Thoracic aorta (tissue), 2 donors: ENCODE data around the gene RFWD3. TPM values are rescaled to one million over a fixed set of nuclear protein-coding genes. Genes with fewer than 3 reads are reported as not detected.

ENCODE experiments used
- ATAC-seq: fragments of 150-250 bp; one replicate; pipeline ENCODE4 v1.8.0; 2017; ENCODE audit warnings: low read depth; ENCODE audit not compliant: insufficient number of reproducible peaks, low FRiP score
- DNase-seq: peaks from one replicate; pipeline ENCODE4 v3.0.0-alpha.2; 2020; ENCODE audit warnings: low spot score
- H3K27ac ChIP-seq, 2 donors: fragments of 200-600 bp; sonication (generic); 1 replicate in 1 of 2; 2 replicates in 1 of 2; pipeline ENCODE4 v1.5.1; 2016; ENCODE audit warnings: mild to moderate bottlenecking in 2 of 2, moderate library complexity in 2 of 2
- H3K27me3 ChIP-seq: fragments of 200-600 bp; sonication (generic); replicated peaks from 2 replicates; pipeline ENCODE4 v1.6.0; 2016; ENCODE audit warnings: mild to moderate bottlenecking; ENCODE audit not compliant: insufficient read depth
- H3K36me3 ChIP-seq: fragments of 200-600 bp; sonication (generic); one replicate; pipeline ENCODE4 v1.5.1; 2016
- H3K4me1 ChIP-seq, 2 donors: fragments of 200-600 bp; sonication (generic); 1 replicate in 1 of 2; 2 replicates in 1 of 2; pipeline versions ENCODE4 v1.5.1 to v1.6.0; 2016; ENCODE audit warnings: low read depth in 2 of 2, mild to moderate bottlenecking in 1 of 2; ENCODE audit not compliant: control insufficient read depth in 1 of 2
- H3K4me3 ChIP-seq: fragments of 200-600 bp; sonication (generic); 2 replicates; pipeline ENCODE4 v1.5.1; 2016; ENCODE audit warnings: mild to moderate bottlenecking
- H3K9me3 ChIP-seq: fragments of 200-600 bp; sonication (generic); 2 replicates; pipeline ENCODE4 v1.5.1; 2016
- total RNA-seq, 2 donors: library from RNA; depleted of rRNA; stranded (reverse); fragments of >200 nt; gene quantifications; one replicate each; pipeline versions ENCODE4 v1.1.0 to v1.2.3, GENCODE V29; 2016
- TF ChIP-seq, protein P1 (sequence below): fragments of 200-600 bp; sonication (generic); IDR thresholded peaks from one replicate; pipeline ENCODE4 v1.5.1; 2019; ENCODE audit warnings: antibody characterized with exemption

The RFWD3 gene
- total RNA-seq, 2 donors from 2014 or later: 16.7 to 28.8 TPM

DNA sequence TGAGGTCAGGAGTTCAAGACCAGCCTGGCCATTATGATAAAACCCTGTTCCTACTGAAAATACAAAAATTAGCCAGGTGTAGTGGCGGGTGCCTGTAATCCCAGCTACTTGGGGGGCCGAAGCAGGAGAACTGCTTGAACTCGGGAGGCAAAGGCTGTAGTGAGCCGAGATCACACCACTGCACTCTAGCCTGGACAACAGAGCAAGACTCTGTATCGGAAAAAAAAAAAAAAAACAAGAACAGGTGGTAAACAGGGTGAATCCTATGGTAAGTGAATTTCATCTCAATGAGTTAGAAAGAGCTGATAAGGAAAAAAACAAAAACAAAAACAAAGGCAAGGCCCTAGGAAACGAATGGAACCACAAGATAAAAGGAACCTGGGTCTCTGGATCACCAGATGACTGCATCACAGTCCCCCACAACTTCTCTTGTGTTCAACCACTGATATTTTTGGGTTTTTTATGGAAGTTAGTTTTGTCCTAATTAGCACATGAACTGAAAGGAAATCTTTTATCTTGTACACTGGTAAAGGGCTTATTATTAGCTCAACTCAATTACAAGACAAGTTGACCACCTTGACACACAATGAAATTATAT, 80.7 kb downstream of the RFWD3 start:
- no peak for ATAC-seq

DNA sequence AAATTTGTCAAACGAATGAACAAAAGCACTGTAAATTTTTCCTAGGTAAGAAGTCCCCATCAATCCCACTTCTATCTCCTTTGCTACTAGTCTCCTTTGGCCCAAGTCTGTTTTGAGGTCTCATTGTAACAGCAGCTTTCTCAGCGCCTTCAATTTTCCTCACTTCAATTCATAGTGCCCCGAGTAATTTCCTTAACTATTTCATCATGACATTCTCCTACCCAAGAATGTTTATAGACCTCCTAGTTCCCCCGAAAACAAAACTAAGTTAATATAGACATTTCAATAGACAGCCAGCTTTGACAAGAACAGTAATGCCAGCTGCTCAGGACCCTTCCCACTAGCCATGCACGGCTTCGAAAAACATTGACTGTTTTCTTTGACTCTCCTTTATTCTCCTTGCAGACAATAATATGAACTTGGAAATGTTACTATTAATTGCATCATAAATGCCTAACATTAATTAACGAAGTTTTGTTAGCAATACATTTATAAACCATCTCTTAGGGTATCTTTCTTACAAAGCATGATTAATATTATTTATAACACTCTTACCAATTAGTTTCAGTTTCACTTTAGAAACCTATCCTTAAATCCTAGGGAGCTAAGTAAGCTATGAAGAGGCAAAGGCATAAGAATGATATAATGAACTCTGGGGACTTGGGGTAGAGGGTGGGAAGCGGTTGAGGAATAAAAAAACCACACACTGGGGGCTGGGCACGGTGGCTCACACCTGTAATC, 82.6 kb downstream of the RFWD3 start:
- Histone ChIP-seq H3K4me1 (peaks cover 7 to 23% of the 10 kb centered on the region in 2 donors), H3K9me3 (no peaks in the 10 kb centered on the region), H3K4me3 (peak overlapping the region; percentile 47), H3K36me3 (no peaks in the 10 kb centered on the region), H3K27me3 (no peaks in the 10 kb centered on the region), H3K27ac (no peak overlapping the region)
- no peak for DNase-seq
- TF ChIP-seq, protein P1, sequence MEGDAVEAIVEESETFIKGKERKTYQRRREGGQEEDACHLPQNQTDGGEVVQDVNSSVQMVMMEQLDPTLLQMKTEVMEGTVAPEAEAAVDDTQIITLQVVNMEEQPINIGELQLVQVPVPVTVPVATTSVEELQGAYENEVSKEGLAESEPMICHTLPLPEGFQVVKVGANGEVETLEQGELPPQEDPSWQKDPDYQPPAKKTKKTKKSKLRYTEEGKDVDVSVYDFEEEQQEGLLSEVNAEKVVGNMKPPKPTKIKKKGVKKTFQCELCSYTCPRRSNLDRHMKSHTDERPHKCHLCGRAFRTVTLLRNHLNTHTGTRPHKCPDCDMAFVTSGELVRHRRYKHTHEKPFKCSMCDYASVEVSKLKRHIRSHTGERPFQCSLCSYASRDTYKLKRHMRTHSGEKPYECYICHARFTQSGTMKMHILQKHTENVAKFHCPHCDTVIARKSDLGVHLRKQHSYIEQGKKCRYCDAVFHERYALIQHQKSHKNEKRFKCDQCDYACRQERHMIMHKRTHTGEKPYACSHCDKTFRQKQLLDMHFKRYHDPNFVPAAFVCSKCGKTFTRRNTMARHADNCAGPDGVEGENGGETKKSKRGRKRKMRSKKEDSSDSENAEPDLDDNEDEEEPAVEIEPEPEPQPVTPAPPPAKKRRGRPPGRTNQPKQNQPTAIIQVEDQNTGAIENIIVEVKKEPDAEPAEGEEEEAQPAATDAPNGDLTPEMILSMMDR: no peak
- no peak for ATAC-seq

More for the DNA sequence above, 80.7 kb downstream of the RFWD3 start:
- no peak for DNase-seq
- TF ChIP-seq, protein P1: no peak
- no peak overlapping the region for H3K27ac ChIP-seq
- H3K36me3 ChIP-seq: no peaks in the 10 kb centered on the region
- H3K9me3 ChIP-seq: no peaks in the 10 kb centered on the region
- H3K4me3 ChIP-seq: no peak overlapping the region
- H3K4me1 ChIP-seq: peaks cover 11 to 20% of the 10 kb centered on the region in 2 donors
- no peaks in the 10 kb centered on the region for H3K27me3 ChIP-seq

DNA sequence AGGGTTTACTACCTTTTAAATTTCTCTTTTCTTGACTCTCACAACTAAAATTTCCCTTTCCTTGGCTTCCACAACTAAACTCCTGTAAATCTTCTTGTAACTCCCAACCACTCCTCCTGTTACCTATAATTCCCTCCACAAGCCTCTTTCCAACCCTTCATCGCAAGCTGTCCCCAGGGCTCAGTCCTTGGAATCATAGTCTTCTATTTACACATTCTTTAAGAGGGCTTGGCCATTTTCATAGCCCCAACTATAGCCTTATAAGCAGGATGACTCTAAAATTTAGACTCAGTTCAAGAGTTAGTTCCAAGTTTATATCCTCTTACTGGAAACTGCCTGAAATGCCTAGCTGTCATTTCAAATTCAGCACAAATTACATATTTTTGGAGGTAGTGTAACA, 83.7 kb downstream of the RFWD3 start:
- Histone ChIP-seq H3K27me3 (no peaks in the 10 kb centered on the region), H3K9me3 (no peaks in the 10 kb centered on the region), H3K4me3 (no peak overlapping the region), H3K27ac (no peak overlapping the region), H3K4me1 (peaks cover 12 to 35% of the 10 kb centered on the region in 2 donors), H3K36me3 (no peaks in the 10 kb centered on the region)
- ATAC-seq: no peak
- no peak for DNase-seq
- TF ChIP-seq, protein P1: no peak

DNA sequence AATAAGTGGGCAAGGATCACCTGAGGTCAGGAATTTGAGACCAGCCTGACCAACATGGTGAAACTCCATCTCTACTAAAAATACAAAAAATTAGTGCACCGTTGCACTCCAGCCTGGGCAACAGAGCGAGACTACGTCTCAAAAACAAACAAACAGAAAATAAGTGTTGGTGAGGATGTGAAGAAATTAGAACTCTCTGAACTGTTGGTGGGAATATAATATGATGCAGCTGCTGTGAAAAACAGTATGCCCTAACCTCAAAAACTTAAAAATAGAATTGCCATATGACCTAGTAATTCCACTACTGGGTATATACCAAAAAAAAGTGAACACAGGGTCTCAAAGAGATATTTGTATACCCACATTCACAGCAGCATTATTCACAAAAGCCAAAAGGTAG, 85.8 kb downstream of the RFWD3 start:
- ATAC-seq (no peak), DNase-seq (no peak)
- Histone ChIP-seq H3K4me1 (peaks cover 16 to 48% of the 10 kb centered on the region in 2 donors), H3K4me3 (no peak overlapping the region), H3K36me3 (no peaks in the 10 kb centered on the region), H3K27ac (no peak overlapping the region), H3K9me3 (no peaks in the 10 kb centered on the region), H3K27me3 (no peaks in the 10 kb centered on the region)
- TF ChIP-seq, protein P1: no peak

DNA sequence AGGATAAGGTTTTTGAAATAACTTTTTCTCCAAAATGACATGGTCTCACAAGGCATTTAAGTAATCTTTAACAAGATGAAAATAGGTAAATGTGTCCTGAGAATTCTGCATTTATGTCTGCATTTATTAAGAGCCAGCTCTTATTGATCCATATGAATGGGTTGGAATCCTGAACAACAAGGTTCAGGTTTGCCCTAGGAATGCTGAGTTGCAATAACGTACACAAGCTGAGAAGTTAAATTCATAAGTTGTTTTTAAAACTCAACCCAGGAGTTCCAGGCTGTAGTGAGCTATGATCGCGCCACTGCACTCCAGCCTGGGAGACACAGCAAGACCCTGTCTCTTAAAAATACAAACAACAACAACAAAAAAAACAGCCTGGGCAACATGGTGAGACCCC, 87.8 kb downstream of the RFWD3 start:
- TF ChIP-seq, protein P1: no peak
- H3K36me3 ChIP-seq: no peaks in the 10 kb centered on the region
- no peak for ATAC-seq

More for the DNA sequence above, 87.8 kb downstream of the RFWD3 start:
- DNase-seq: no peak
- Histone ChIP-seq H3K4me1 (peaks cover 15 to 46% of the 10 kb centered on the region in 2 donors), H3K27me3 (no peaks in the 10 kb centered on the region), H3K27ac (no peak overlapping the region), H3K9me3 (no peaks in the 10 kb centered on the region), H3K4me3 (no peak overlapping the region)
